MM.1S (cell line): Measurements from ENCODE around the gene ERICH4.

Source experiments
- EZH2 ChIP-seq: fragments of 300-600 bp; sonication (generic); optimal IDR thresholded peaks from 2 replicates; pipeline ENCODE3; 2017; ENCODE audit warnings: low read depth, mild to moderate bottlenecking, antibody characterized with exemption, low read length, mixed read lengths
- TF ChIP-seq, protein P1 (sequence below): fragments of 300-600 bp; sonication (generic); IDR thresholded peaks from 2 replicates; pipeline ENCODE4 v1.5.1; 2016; ENCODE audit warnings: antibody characterized with exemption, low read length, mixed read lengths

DNA sequence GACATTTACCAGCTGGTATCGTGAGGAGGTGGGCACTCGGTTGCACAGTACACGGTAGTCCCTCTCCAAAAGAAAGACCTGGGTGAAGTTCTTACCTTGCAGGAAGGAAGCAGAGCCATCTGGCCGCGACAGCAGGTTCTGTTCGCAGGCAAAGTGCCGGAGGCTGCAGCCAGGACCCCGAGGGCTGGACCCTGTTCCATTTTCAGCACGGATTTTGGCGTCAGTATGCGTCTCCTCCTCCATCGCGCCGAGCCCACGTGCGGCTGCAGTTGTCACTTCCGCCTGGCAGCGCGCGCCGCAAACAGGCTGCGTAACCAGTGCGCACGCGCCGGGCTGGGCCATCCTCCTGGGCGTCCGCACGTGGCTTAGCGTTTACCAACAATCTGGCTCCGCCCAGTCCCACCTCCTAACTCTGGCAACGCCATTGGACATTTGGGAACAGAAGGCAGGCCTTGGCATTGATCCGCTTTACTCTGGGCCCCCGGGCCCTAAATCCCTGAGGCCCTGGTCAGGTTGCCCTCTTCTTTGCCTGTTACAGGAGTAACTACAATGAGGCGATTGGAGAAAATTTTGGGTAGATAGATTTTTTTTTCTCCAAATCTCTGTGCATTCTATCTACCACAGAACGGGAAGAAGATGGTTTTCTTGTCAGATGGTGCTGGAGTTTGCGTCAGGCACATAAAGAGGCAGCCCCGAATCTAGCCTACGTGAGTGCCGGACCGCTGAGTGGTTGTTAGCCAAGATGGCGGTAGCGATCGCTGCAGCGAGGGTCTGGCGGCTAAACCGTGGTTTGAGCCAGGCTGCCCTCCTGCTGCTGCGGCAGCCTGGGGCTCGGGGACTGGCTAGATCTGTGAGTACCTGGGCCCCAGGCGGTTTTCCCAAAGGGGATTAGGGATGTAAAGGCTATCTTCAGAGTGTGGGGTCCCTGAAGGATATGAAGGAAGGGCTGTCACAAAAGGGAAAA is 45.6 kb upstream of the ERICH4 start, which contains the start of the genes BCKDHA and EXOSC5:
- TF ChIP-seq, protein P1, sequence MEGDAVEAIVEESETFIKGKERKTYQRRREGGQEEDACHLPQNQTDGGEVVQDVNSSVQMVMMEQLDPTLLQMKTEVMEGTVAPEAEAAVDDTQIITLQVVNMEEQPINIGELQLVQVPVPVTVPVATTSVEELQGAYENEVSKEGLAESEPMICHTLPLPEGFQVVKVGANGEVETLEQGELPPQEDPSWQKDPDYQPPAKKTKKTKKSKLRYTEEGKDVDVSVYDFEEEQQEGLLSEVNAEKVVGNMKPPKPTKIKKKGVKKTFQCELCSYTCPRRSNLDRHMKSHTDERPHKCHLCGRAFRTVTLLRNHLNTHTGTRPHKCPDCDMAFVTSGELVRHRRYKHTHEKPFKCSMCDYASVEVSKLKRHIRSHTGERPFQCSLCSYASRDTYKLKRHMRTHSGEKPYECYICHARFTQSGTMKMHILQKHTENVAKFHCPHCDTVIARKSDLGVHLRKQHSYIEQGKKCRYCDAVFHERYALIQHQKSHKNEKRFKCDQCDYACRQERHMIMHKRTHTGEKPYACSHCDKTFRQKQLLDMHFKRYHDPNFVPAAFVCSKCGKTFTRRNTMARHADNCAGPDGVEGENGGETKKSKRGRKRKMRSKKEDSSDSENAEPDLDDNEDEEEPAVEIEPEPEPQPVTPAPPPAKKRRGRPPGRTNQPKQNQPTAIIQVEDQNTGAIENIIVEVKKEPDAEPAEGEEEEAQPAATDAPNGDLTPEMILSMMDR: no peak
- TF ChIP-seq EZH2: no peak
